HG02623 (cell line): ENCODE results near the gene CYFIP1.

Source experiments
- ATAC-seq: cut with Tn5 transposase; IDR thresholded peaks from one replicate; pipeline ENCODE4 v1.9.1; 2021; ENCODE audit warnings: moderate library complexity; ENCODE audit not compliant: unreplicated experiment

The CYFIP1 gene

GRCh38 chr15:22827125-22827524 is 153.0 kb downstream of the CYFIP1 start:
- ATAC-seq: no peak

DNA sequence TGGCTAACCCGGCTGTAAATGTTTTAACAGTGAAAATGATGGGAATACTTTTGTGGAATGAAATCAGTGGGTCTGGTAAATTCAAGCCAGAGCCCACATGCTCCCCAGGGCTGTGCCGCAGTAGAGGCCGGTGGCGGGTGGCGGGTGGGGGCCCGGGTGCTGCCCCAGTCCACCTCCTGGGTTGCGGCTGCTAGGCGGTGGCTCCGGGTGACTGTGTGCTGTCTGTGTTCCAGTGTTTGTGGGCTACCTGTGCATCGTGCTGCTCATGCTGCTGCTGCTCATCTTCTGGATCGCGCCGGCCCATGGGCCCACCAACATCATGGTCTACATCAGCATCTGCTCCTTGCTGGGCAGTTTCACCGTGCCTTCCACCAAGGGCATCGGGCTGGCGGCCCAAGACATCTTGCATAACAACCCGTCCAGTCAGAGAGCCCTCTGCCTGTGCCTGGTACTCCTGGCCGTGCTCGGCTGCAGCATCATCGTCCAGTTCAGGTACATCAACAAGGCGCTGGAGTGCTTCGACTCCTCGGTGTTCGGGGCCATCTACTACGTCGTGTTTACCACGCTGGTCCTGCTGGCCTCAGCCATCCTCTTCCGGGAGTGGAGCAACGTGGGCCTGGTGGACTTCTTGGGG is 156.6 kb downstream of the CYFIP1 start:
- ATAC-seq: no peak

GRCh38 chr15:22819651-22820050 is 160.5 kb downstream of the CYFIP1 start:
- ATAC-seq: no peak
